SK-N-SH treated with all-trans-retinoic acid at 6 μM for 48 hours (cell line): ENCODE results near the gene FAN1.

Experiments
- ATAC-seq: fragments of 200-7000 bp; cut with Tn5 transposase; 3 replicates; pipeline ENCODE4 v1.9.1; 2020; ENCODE audit warnings: mild to moderate bottlenecking, moderate library complexity
- ARNTL ChIP-seq: fragments of 450-650 bp; formaldehyde crosslinking; IDR thresholded peaks from 2 replicates; pipeline ENCODE4 v1.5.0; 2020; ENCODE audit warnings: low read depth, mild to moderate bottlenecking, moderate library complexity, borderline replicate concordance
- BACH2 ChIP-seq: fragments of 250-450 bp; sonication (Bioruptor Pico); IDR thresholded peaks from 2 replicates; pipeline ENCODE4 v1.9.0; 2021; ENCODE audit warnings: mild to moderate bottlenecking, borderline replicate concordance
- CREB5 ChIP-seq: fragments of 250-450 bp; sonication (Bioruptor Pico); IDR thresholded peaks from 2 replicates; pipeline ENCODE4 v1.5.1; 2020; ENCODE audit warnings: low read depth, mild to moderate bottlenecking, moderate library complexity
- CSDC2 ChIP-seq: fragments of 250-450 bp; sonication (Bioruptor Pico); IDR thresholded peaks from 2 replicates; pipeline ENCODE4 v1.5.0; 2020; ENCODE audit warnings: mild to moderate bottlenecking, moderate library complexity
- GLIS3 ChIP-seq: fragments of 250-450 bp; sonication (Bioruptor Pico); IDR thresholded peaks from 2 replicates; pipeline ENCODE4 v1.5.0; 2020; ENCODE audit warnings: mild to moderate bottlenecking, moderate library complexity
- ISL1 ChIP-seq: fragments of 250-450 bp; sonication (Bioruptor Pico); IDR thresholded peaks from 2 replicates; pipeline ENCODE4 v2.1.2; 2022; ENCODE audit warnings: mild to moderate bottlenecking, moderate library complexity
- OSR1 ChIP-seq: fragments of 250-450 bp; sonication (Bioruptor Pico); IDR thresholded peaks from 2 replicates; pipeline ENCODE4 v1.8.0; 2022; ENCODE audit warnings: moderate library complexity, mild to moderate bottlenecking, inconsistent platforms
- PATZ1 ChIP-seq: fragments of 250-450 bp; sonication (Bioruptor Pico); IDR thresholded peaks from 2 replicates; pipeline ENCODE4 v1.8.0; 2020; ENCODE audit warnings: mild to moderate bottlenecking, moderate library complexity, borderline replicate concordance
- PPARA ChIP-seq: fragments of 250-450 bp; sonication (Bioruptor Pico); IDR thresholded peaks from 2 replicates; pipeline ENCODE4 v1.5.0; 2020; ENCODE audit warnings: mild to moderate bottlenecking, borderline replicate concordance
- RARB ChIP-seq: fragments of 250-450 bp; sonication (Bioruptor Pico); IDR thresholded peaks from 2 replicates; pipeline ENCODE4 v1.8.0; 2021; ENCODE audit warnings: mild to moderate bottlenecking, moderate library complexity
- SNAI2 ChIP-seq: fragments of 250-450 bp; sonication (Bioruptor Pico); IDR thresholded peaks from 2 replicates; pipeline ENCODE4 v1.5.0; 2020; ENCODE audit warnings: mild to moderate bottlenecking, moderate library complexity
- TCF4 ChIP-seq: fragments of 250-450 bp; sonication (Bioruptor Pico); IDR thresholded peaks from 2 replicates; pipeline ENCODE4 v1.8.0; 2021; ENCODE audit warnings: mild to moderate bottlenecking, moderate library complexity, borderline replicate concordance
- TOX ChIP-seq: fragments of 250-450 bp; sonication (Bioruptor Pico); IDR thresholded peaks from 2 replicates; pipeline ENCODE4 v1.8.0; 2021; ENCODE audit warnings: mild to moderate bottlenecking, moderate library complexity, borderline replicate concordance
- TSHZ2 ChIP-seq: fragments of 250-450 bp; sonication (Bioruptor Pico); IDR thresholded peaks from 2 replicates; pipeline ENCODE4 v1.5.0; 2020; ENCODE audit warnings: mild to moderate bottlenecking, moderate library complexity
- ZC3H10 ChIP-seq: fragments of 250-450 bp; sonication (Bioruptor Pico); IDR thresholded peaks from 2 replicates; pipeline ENCODE4 v1.5.1; 2021; ENCODE audit warnings: mild to moderate bottlenecking, moderate library complexity
- ZFP3 ChIP-seq: fragments of 250-450 bp; sonication (Bioruptor Pico); IDR thresholded peaks from 2 replicates; pipeline ENCODE4 v1.5.0; 2020; ENCODE audit warnings: mild to moderate bottlenecking, moderate library complexity
- ZFP30 ChIP-seq: fragments of 450-650 bp; formaldehyde crosslinking; IDR thresholded peaks from 2 replicates; pipeline ENCODE4 v1.5.0; 2022; ENCODE audit warnings: mild to moderate bottlenecking, moderate library complexity
- ZNF565 ChIP-seq: fragments of 450-650 bp; formaldehyde crosslinking; conservative IDR thresholded peaks from 2 replicates; pipeline ENCODE4 v1.5.0; 2020; ENCODE audit warnings: low read depth, mild to moderate bottlenecking, moderate library complexity
- ZNF70 ChIP-seq: fragments of 450-650 bp; formaldehyde crosslinking; IDR thresholded peaks from 2 replicates; pipeline ENCODE4 v1.5.0; 2020; ENCODE audit warnings: mild to moderate bottlenecking, moderate library complexity
- ZNF8 ChIP-seq: fragments of 450-650 bp; formaldehyde crosslinking; IDR thresholded peaks from 2 replicates; pipeline ENCODE4 v1.5.0; 2020; ENCODE audit warnings: mild to moderate bottlenecking, moderate library complexity
- TF ChIP-seq, protein P1 (sequence below): fragments of 250-450 bp; sonication (Bioruptor Pico); IDR thresholded peaks from 2 replicates; pipeline ENCODE4 v1.8.0; 2021; ENCODE audit warnings: low read depth, mild to moderate bottlenecking, moderate library complexity, borderline replicate concordance

The FAN1 gene

DNA sequence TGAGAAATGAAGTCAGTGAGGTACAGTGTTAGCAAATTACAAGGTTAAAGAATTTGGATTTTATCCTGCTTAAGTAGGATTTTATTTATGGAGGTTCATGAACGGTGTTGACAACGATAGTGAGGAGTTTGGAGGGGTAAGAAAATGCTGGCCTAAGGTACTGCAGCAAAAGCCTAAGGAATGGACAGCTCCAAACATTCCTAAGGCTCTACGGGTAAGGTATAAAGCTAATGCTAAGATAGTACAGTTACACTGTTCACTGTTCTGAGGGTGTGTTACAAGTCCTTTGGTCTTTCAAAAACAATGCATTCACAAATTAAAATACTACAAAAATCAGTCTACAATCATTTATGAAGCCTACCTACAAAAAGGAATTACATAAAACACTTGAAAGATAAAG is 80.4 kb downstream of the FAN1 start:
- ATAC-seq = peak; percentile 72
- TF ChIP-seq BACH2 (no peak), ISL1 (CRISPR knock-in tag) (0 out of 2 replicates have a peak, but pooled peaks have one; percentile 5), ZNF565 (CRISPR knock-in tag) (0 out of 2 replicates have a peak, but pooled peaks have one; percentile 29), PATZ1 (CRISPR knock-in tag) (no peak)

GRCh38 chr15:30984542-30984941 is 80.8 kb downstream of the FAN1 start:
- peak; percentile 73 for ATAC-seq
- TF ChIP-seq TCF4 (0 out of 2 replicates have a peak, but pooled peaks have one; percentile 37), SNAI2 (no peak)

- peak; percentile 71 for ATAC-seq
- TF ChIP-seq BACH2 (no peak), ZFP30 (no peak), RARB (CRISPR knock-in tag) (no peak), TOX (no peak), ARNTL (no peak), ZNF8 (no peak), ZC3H10 (CRISPR knock-in tag) (no peak), SNAI2 (no peak), GLIS3 (CRISPR knock-in tag) (no peak), TSHZ2 (CRISPR knock-in tag) (no peak), ZNF565 (CRISPR knock-in tag) (no peak), ISL1 (CRISPR knock-in tag) (no peak), ZFP3 (CRISPR knock-in tag) (no peak), CREB5 (CRISPR knock-in tag) (no peak), OSR1 (CRISPR knock-in tag) (no peak), TCF4 (no peak), PPARA (CRISPR knock-in tag) (no peak), ZNF70 (CRISPR knock-in tag) (no peak)
Measured at GRCh38 chr15:30985081-30985531, 81.4 kb downstream of the FAN1 start.

GRCh38 chr15:30990036-30990435 is 86.3 kb downstream of the FAN1 start:
- ATAC-seq = no peak
- TF ChIP-seq, protein P1, sequence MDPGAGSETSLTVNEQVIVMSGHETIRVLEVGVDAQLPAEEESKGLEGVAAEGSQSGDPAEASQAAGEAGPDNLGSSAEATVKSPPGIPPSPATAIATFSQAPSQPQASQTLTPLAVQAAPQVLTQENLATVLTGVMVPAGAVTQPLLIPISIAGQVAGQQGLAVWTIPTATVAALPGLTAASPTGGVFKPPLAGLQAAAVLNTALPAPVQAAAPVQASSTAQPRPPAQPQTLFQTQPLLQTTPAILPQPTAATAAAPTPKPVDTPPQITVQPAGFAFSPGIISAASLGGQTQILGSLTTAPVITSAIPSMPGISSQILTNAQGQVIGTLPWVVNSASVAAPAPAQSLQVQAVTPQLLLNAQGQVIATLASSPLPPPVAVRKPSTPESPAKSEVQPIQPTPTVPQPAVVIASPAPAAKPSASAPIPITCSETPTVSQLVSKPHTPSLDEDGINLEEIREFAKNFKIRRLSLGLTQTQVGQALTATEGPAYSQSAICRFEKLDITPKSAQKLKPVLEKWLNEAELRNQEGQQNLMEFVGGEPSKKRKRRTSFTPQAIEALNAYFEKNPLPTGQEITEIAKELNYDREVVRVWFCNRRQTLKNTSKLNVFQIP (CRISPR knock-in tag) = no peak
- TF ChIP-seq ZNF565 (CRISPR knock-in tag) = no peak
- no peak for TF ChIP-seq GLIS3 (CRISPR knock-in tag)
- TF ChIP-seq ZFP3 (CRISPR knock-in tag) = no peak
- no peak for TF ChIP-seq TCF4
- no peak for TF ChIP-seq PPARA (CRISPR knock-in tag)
- no peak for TF ChIP-seq BACH2
- TF ChIP-seq CSDC2 (CRISPR knock-in tag) = no peak
- TF ChIP-seq CREB5 (CRISPR knock-in tag) = no peak
